Right lobe of liver (tissue), 4 donors: ENCODE results near the gene FEN1.

Experiments used
- CTCF ChIP-seq, 4 donors: fragments of 200-600 bp in 3 of 4; fragments of 450-650 bp in 1 of 4; IDR thresholded peaks; one replicate each; pipeline versions ENCODE4 v1.5.1 to v1.8.0; 2016 to 2022; ENCODE audit warnings: antibody characterized with exemption in 4 of 4, mild to moderate bottlenecking in 2 of 4
- POLR2A ChIP-seq: fragments of 450-650 bp; IDR thresholded peaks from one replicate; pipeline ENCODE4 v1.6.1; 2017; ENCODE audit warnings: antibody characterized with exemption, mild to moderate bottlenecking
- donor health status: DM: no; HTN: no; CAD: no.
- donor health status: DM: no; HTN: no; CAD: no.
- donor health status: DM: no; HTN: yes; CAD: no.

DNA sequence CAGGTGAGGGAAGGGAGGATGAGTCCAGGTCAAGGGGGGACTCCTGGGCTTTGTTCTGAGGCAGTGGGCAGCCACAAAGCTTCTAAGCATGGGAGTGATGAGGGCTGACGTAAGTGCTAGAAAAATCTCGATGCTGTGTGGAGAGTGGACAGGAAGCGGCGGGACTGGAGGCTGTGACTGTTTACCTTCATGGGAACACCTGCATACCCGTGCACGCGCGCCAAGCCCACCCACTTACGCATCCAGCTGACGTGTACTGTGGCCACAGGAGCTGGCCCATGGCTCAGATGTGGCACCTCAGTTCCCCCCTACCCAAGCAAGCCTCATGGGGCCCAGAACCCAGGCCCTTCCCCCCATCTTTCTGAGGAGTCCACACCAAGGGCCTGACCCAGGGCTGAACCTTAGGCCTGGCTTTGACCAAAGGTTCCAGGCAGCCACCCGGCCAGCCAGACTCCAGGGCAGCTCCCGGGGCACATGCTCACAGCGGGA is 26.3 kb upstream of the FEN1 start:
- no peak for TF ChIP-seq CTCF (IDR thresholded peaks at IDR 0.05)
- peak; percentile 56 for TF ChIP-seq POLR2A
